ENCODE data around the gene CCAR1. TPM values are rescaled to one million over a fixed set of nuclear protein-coding genes. Genes with fewer than 3 reads are reported as not detected.
A peak's percentile ranks its signal among the peaks of the same experiment; 100 is the strongest.

CCAR1 gene
- total and polyA plus RNA-seq, 2 of the 13 experiments (the other 11 are each of a cell fraction or from before 2014, with no cell fraction given) = 74.5 to 81.6 TPM

GRCh38 chr10:68721673-68722335 lies 765 bp downstream of the CCAR1 start (continued):
- TF ChIP-seq ZNF773 (CRISPR knock-in tag; IDR thresholded peaks at IDR 0.05; ENCODE audit: borderline replicate concordance) (no peak), ZNF619 (CRISPR knock-in tag; IDR thresholded peaks at IDR 0.05) (0 out of 2 replicates have a peak, but pooled peaks have one; percentile 14), PRDM4 (CRISPR knock-in tag; IDR thresholded peaks at IDR 0.05; ENCODE audit: borderline replicate concordance) (no peak), THAP8 (CRISPR knock-in tag; IDR thresholded peaks at IDR 0.05; ENCODE audit: borderline replicate concordance) (0 out of 2 replicates have a peak, but pooled peaks have one; percentile 26), PRMT3 (CRISPR knock-in tag; IDR thresholded peaks at IDR 0.05; ENCODE audit: borderline replicate concordance, low read depth) (no peak), ZNF207 (IDR thresholded peaks at IDR 0.05; ENCODE audit: borderline replicate concordance) (no peak), ZSCAN5A (CRISPR knock-in tag; IDR thresholded peaks at IDR 0.05; ENCODE audit: borderline replicate concordance) (no peak), TOPORS (CRISPR knock-in tag; IDR thresholded peaks at IDR 0.05) (0 out of 2 replicates have a peak, but pooled peaks have one; percentile 6), ARID2 (CRISPR knock-in tag; IDR thresholded peaks at IDR 0.05; ENCODE audit: borderline replicate concordance) (peak; percentile 20; the same call in 1 of the 2 replicates), ZBTB2 (CRISPR knock-in tag; IDR thresholded peaks at IDR 0.05; ENCODE audit: low read depth) (no peak), KLF16 (CRISPR knock-in tag; IDR thresholded peaks at IDR 0.05) (0 out of 4 replicates have a peak, but pooled peaks of 1 of the 2 experiments have one; percentile 0), ELF4 (CRISPR knock-in tag; IDR thresholded peaks at IDR 0.05; ENCODE audit: borderline replicate concordance) (0 out of 2 replicates have a peak, but pooled peaks have one; percentile 27), ZNF274 (CRISPR knock-in tag; IDR thresholded peaks at IDR 0.05) (peak; percentile 8; the same call in 1 of the 2 replicates)

Measured in HepG2 (cell line).